Camera-type eye (tissue), 1 donor: ENCODE results near the gene DNAJC2. TPM values are rescaled to one million over a fixed set of nuclear protein-coding genes. Genes with fewer than 3 reads are reported as not detected.

Source experiments
- total RNA-seq: library from RNA; depleted of rRNA; stranded (reverse); fragments of >200 nt; gene quantifications from one replicate; pipeline ENCODE4 v1.2.3, GENCODE V29; 2014

Gene DNAJC2
- 29.9 TPM for total RNA-seq

GRCh38 chr7:103344453-103345149, at the start of gene DNAJC2:
DNAJC2 (minus strand) TSS chr7:103344767; CDS start chr7:103344622, 145 bp downstream.

GRCh38 chr7:103347507-103348267, 3.1 kb upstream of the DNAJC2 start, which contains the start of gene PSMC2:
PSMC2 (plus strand) TSS chr7:103347643; CDS start chr7:103347712, 69 bp downstream.

GRCh38 chr7:103296901-103297836, 47.4 kb downstream of the DNAJC2 start, which contains the start of gene PMPCB:
PMPCB (plus strand) TSS chr7:103297435; CDS start chr7:103297460, 25 bp downstream.

Other genes with a start within 250 kb of the DNAJC2 start
- gene NAPEPLD, start 195.7 kb downstream of the DNAJC2 start, total RNA-seq: 35.1 TPM
- gene PMPCB, start 47.3 kb downstream of the DNAJC2 start, total RNA-seq: 88.3 TPM
- 114 TPM for gene PSMC2, start 2.9 kb upstream of the DNAJC2 start, total RNA-seq
- 0.71 TPM for gene SLC26A5, start 101.4 kb upstream of the DNAJC2 start, total RNA-seq